HG02885 (cell line): ENCODE data around the gene CDKN2B.

Experiments
- ATAC-seq: cut with Tn5 transposase; IDR thresholded peaks from one replicate; pipeline ENCODE4 v1.9.1; 2021; ENCODE audit warnings: mild to moderate bottlenecking; ENCODE audit not compliant: unreplicated experiment, poor library complexity

The CDKN2B gene

DNA sequence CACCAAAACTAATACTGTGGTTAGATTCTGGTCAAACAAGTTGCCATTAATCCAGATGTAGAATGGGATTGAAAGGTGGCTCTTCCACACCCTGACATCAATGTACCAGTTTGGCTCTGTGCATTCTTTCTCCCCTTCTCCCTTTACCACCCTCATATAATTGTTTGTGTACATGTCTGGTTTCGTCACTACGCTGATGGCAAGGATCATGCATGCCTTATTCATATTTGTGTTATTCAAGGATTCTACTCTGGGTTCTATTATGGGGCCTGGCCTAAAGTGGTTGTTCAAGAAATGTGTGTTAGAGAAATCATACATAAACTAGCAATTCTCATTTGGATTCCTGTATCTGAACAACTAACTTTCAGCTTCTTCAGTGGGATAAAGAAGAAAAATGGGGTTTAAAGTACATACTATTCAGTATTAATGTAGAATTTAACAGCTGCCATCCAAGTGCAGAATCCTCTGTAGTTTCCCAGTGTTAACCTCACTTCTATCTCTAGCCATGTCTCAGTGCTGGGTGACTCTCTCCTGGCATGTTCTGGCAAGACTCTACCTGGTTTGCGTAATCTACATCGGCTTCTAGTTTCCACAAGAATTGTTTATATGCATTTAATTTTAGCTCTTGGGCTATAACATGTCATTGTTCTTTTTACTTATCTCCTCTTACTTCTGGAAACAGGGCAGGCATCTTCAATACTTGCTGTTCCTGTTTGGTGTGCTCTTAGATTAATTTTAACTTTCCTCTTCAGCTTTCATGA is 27.9 kb upstream of the CDKN2B start:
- ATAC-seq = no peak

DNA sequence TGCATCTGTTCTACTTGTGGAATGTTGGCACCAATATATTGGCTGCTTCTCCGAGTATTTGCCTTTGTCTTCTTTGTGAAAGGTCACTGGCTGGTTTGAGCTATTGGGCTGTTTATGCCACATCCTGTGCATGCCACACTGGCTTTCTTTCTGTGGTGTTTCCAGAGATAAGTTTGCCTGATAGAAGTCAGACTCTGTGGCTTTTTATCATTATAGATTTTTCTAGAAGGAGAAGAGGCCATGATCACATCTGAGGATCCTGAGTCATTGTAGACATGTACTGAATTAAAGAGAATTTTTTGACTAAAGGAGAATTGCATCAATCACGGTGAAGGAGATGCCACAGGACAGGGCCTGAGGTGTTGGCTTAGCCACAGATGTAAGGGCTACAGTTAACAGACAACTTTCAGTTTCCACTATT is 26.5 kb upstream of the CDKN2B start:
- no peak for ATAC-seq

DNA sequence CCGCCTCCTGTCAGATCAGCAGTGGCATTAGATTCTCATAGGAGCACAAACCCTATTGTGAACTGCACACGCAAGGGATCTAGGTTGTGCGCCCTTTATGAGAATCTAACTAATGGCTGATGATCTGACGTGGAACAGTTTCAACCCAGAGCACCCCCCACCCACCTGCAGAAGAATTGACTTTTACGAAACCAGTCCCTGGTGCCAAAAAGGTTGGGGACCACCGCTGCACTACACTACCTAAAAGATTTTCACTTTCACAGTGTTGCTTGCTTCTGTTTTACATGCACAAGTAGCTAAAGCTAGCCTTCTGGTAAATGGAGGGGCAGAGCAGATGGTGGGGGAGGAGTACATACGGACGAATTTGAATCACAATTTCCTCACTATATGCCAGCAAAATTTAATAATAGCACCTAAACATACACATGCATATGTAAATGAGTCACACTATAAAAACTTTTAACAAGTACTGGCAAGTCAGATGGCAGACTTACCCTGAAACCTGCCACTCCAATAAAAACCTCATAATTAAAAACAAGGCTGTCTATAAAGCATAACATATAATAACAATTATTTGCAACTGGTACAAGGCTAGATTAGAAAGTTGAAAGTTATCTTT is 24.0 kb upstream of the CDKN2B start:
- ATAC-seq = no peak

DNA sequence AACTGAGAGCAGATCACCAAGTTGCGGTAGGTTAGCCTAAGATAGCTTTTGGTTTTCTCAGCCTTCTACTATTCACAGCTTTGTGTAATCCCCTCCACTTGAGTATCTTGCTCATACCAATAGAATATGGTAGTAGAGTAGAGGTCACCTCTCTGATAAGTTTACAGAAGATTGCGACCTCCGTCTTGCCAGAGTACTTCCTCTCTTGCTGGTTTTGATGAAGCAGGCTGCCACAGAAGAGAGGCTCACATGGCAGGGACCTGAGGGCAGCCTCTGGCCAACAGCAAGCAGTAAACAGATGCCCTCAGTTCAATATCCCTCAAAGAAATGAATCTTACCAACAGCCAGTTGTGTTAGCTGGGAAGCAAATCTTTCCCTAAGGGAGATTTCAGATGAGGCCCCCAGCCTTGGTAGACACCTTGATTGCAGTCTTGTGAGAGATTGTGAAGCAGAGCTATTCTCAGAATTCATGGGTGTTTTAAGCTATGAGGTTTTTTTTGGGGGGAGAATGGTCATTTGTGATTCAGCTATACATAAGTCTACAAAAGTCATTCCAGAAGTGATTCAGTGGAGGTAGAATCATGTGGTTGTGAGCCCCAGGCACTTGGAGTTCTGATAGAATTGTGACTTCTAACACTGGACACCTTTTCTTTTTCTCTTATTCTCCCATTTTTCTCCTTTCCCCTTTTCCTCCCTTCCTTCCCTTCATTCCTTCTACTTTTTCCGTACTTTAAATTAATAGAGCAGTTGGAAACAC is 22.7 kb upstream of the CDKN2B start:
- ATAC-seq = no peak

DNA sequence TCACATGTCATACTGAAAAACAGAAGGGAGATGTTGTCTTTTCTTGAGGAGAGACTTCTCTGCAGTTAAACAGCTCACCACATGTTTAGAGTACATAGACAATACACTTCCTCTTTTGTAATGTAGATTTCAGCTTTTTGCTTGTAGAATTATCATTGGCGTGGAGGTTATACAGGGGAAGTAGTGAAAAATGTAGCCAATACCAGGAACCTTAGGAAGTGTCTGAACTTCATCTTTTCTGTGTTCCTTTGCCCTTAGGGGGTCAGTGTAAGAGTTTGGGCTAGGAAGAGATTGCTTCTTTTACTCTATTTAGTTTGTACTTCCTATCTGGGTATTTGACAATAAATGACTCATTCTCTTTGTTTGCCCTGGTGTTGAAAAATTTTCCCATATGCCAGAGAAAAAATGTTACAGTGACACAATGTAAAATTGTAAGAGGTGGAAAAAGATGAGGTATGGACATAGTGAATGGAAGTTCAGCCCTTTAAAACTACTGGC is 21.0 kb upstream of the CDKN2B start:
- ATAC-seq = peak; percentile 87

DNA sequence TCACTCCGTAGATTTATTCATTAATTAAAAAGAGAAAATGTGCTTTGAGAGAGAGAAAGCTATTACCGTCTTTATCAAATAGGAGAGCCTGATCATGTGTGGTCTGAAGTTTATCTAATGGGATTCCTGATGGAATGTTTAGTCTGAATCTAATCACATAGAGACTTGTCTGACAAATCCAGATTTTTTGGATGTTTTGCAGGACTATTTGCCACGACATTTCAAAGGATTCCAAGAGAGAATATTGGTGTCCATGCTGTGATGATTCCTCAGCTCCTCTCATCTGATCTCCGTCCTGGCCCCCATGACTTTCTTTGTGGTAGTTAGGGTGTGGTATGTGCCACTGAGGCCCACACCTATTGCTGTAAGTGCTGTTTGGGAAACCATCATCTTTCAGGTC is 20.1 kb upstream of the CDKN2B start:
- no peak for ATAC-seq

DNA sequence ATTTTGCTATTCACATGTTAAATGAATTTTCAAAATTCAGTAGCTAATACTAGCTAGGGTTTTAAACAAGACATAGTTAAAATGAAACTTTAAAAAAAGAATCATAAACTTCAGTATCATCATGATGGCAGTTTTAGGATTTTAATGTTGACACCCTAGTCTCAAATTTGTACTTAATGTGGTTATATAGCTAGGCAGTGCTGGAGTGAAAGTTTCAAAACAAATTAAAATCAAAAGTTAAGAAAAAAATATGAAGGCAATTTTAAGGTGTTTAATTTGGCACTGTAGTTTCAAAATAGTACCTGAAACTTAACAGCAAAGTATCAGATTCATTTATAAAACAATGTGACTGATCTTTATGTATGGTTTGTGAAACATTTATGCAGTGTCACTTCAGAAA is 19.3 kb upstream of the CDKN2B start:
- no peak for ATAC-seq

DNA sequence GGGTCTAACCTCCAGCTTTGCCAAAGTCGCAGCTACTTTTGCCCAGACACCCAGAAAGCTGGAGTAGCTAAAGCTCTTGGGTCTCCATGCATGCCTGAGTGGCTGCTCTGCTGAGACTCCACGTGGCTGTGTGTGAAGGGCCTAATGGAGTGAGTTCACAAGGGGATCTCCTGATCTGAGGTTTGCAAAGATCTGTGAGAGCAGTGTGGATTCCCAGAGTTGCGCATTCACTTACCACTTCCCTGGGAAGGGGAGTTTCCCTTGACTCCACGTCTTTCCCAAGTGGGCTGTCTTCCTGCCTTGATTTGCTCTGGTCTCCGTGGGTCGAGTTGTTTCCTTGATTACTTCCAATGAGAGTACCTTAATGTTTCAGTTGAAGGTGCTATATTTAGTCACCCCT is 17.6 kb upstream of the CDKN2B start:
- no peak for ATAC-seq

DNA sequence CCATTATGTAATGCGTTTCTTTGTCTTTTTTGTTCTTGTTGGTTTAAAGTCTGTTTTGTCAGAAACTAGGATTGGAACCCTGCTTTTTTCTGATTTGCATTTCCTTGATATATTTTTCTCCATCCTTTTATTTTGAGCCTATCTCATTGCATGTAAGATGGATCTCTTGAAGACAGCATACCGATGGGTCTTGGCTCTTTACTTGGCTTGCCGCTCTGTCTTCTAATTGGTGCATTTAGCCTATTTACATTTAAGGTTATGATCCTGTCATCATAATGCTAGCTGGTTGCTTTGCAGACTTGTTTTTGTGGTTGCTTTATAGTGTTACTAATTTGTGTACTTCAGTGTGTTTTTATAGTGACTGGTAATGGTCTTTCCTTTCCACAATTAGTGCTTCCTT is 13.3 kb upstream of the CDKN2B start:
- ATAC-seq = no peak

DNA sequence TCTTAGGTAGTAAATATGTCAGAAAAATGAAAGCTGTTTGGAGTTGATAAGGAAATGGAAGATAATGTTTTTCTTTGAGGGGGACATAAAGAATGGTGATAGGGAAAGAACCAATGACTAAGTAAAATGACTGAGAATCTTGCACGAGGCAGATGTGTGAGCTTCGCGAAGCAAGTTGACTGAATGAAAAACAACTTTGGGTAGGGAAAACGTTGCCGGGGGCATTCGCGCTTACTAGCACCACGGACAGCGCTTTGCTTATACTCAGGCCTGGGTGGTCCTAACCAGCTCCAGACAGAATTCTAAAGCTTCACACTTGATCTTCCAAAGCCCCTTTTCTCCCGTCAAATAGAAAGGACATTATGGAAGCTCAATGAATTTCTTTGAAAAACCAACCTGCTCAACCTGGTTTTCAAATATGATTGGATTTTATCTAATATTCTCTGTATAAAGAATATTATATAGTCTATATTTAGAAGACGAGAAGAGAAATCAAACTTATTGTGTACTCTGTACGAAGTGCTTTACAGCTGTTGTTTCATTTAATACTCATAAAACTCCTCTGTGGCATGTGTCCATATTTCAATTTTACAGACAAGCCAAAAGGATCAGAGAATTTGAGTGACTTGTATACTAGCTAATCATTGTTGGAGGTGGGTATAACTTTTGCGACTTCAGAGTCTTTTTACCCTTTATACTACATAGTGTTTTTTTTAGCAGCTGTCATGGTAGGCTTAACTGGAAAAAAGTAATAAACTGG is 1.9 kb upstream of the CDKN2B start:
- no peak for ATAC-seq

DNA sequence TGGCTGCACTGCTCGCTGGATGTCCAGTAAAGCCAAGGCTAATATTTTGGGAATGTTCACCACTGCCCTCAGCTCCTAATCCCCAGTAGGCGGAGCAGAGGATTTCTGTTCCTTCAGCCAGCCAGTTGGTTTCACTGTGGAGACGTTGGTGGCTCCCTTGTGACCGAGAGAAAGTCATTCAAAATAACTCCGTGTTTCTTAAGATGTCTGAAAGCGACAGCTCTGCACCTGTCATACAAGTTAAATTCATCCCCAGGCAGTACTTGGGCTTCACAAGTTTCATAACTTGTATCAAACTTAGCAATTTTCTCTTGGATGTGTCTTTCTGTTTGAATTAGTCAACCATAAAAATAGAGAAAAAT is 382 bp upstream of the CDKN2B start:
- ATAC-seq = peak; percentile 36

DNA sequence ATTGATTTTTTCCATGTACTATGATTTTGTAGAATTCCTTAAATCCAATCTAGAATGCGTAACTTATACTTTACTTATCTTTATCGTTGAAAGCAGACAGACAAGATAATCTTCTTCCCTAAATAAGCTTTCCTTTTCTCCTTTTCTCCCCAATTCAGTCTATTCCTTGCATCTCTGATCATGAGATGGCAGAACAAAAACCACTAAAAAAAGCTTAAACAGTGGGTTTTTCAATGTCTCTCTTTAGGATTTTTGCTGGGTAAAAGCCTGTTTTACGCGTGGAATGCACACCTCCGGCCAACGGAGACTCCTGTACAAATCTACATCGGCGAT is 755 bp downstream of the CDKN2B start:
- ATAC-seq = no peak

DNA sequence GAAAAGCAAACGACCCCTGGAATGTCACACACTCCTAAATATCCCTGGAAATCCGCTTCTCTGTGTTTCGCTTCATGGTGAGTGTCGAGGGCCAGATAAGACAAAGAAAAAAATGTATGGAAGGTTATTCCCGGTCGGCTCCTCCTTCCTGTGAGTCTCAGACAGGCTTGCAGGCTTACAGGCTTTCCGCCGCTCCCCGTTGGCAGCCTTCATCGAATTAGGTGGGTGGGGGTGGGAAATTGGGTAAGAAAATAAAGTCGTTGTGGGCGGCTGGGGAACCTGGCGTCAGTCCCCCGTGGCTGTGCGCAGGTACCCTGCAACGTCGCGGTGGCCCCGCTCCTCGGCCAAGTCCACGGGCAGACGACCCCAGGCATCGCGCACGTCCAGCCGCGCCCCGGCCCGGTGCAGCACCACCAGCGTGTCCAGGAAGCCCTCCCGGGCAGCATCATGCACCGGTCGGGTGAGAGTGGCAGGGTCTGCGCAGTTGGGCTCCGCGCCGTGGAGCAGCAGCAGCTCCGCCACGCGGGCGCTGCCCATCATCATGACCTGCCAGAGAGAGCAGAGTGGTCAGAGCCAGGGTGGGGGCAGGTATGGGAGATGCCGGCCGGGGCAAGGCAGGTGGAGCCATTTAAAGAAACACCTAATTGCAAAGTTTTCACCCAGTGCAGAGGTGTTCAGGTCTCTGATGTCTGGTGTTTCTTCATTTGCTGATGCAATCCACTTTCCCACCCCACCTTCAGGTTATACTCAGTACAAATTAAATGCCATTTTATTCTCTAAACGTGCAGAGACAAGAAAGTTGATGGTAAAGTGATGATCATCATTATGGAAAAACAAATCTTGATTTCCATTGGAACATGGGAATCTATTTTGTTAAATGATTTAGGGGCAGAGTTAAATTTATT is 3.2 kb downstream of the CDKN2B start:
- no peak for ATAC-seq

DNA sequence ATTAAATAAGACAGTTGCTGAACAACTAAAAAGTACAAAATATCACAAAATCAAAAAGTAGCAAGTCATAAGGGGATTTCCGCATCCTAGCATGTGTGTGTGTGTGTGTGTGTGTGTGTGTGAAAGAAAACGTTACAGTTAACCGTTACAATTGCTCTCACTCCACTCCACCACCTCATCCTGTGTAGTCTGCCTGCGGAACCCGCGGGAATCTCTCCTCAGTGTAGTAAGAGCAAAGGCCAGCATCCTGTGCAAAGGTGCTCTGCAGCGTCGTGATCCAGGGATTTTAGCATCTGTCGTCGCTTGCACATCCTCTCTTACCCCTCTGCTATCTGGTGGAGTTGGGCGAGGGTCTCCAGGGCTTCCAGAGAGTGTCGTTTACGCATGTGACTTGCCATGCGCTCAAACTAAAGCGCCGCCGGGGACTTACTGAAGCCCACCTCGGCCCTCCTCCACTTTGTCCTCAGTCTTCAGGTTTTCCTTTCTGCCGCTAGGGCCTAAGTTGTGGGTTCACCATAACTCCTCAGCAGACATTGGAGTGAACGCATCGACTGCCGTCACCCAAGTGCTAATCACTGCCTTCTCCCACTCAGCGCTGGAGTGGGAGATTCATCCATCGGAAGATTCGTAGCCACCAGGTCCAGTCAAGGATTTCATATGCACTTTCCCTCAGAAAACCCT is 3.9 kb downstream of the CDKN2B start:
- no peak for ATAC-seq

DNA sequence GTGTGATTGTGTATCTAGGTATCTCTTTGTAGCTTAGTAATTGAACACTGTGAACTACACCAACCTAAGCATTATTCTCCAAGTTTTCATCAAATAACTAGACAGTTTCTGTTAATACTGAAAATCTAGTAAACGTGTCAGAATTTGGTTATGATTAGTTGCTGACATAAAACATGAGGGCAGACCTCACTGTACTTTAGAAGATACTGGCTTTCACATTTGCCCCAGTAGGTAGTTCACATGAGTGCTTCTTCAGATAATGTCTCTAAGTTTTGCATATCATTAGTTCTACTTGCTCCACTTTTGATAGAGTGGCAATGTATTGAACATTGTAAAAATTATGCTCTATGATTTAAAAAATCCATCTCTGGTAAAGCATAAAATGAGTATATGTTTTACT is 7.1 kb downstream of the CDKN2B start:
- no peak for ATAC-seq

DNA sequence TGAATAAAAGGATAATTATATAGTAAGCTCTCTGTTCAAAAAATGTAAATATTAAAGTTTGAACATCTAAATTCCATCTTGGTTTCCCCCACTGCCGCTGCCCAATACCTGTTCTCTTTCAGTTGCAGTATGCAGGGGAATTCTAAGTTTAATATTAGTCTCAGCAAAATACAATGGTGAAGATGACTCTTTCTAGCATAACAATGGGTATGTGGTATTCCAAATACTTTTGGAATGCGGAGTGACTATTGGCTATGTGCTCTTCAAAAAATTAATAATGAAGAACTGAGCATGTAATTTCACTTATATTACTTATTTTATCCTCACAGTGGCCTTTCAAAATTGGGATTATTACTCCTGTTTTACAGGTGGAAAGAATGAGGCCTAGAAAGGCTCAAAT is 11.1 kb downstream of the CDKN2B start:
- no peak for ATAC-seq

DNA sequence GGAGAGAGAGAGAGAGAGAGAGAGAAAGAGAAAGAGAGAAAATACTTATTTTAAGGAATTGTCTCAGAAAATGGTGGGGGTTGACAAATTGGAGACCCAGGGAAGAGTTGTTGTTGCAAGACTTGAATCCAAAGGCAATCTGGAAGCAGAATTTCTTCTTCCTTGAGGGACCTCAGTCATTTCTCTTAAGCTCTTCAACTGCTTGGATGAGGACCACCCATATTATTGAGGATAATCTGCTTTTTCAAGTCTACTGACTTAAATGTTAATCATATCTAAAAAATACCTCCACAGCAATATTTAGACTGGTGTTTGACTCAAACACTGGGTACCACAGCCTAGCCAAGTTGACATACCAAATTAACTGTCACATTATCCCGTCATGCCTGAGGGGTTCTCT is 11.6 kb downstream of the CDKN2B start:
- no peak for ATAC-seq

DNA sequence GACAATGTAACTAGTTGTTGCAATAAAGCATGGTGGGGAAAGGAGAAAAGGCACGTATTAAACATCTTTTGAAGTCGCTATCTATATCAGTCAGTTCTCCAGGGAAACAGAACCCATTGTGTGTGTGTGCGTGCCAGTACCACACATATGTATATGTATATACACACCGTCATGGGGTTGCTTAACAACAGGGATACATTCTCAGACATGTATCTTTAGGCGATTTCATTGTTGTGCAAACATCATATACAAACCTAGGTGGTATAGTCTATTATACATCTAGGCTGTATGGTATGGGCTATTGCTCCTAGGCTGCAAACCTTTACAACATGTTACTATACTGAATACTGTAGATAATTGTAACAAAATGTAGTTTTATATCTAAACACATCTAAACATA is 12.2 kb downstream of the CDKN2B start:
- ATAC-seq = no peak

DNA sequence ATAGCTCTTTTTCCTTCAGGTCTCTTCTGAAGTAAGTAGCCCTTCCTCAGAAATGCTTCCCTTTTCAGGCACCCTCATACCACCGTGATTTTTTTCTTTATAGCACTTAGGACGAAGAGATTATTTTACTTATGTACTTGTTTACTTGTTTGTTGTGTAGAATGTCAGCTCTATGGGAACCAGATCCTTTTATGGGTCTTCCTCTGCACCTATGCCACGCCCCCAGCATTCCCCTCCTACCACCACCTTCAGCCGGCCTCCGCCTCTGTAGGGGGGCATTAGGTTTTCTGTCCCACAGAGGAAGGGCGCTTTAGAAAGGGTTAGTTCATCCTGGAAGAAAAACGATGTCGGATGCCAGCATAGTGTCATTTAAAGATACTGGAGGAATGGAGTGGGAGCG is 12.7 kb downstream of the CDKN2B start:
- ATAC-seq = no peak
